Loucy (cell line): Measurements from ENCODE around the gene PDE9A.

Experiments used
- H2AFZ ChIP-seq: fragments of 200-600 bp; sonication (generic); 2 replicates; pipeline ENCODE4 v1.6.0; 2016; ENCODE audit warnings: antibody characterized with exemption, mild to moderate bottlenecking, low read length, moderate library complexity
- H3F3A ChIP-seq: fragments of 200-600 bp; 2 replicates; pipeline ENCODE4 v1.6.0; 2016; ENCODE audit warnings: antibody characterized with exemption, low read depth, mild to moderate bottlenecking
- H3K27me3 ChIP-seq: fragments of 200-600 bp; sonication (generic); 2 replicates; pipeline ENCODE4 v1.6.1; 2014; ENCODE audit warnings: low read length, mild to moderate bottlenecking; ENCODE audit not compliant: insufficient read depth, poor library complexity, severe bottlenecking
- H3K36me3 ChIP-seq: fragments of 200-600 bp; sonication (generic); 2 replicates; pipeline ENCODE4 v1.6.1; 2016; ENCODE audit warnings: low read length; ENCODE audit not compliant: insufficient read depth
- H3K4me1 ChIP-seq: fragments of 200-600 bp; sonication (generic); 2 replicates; pipeline ENCODE4 v1.5.1; 2014; ENCODE audit warnings: low read length, mild to moderate bottlenecking; ENCODE audit not compliant: insufficient read depth, poor library complexity, severe bottlenecking
- H3K4me2 ChIP-seq: fragments of 200-600 bp; sonication (generic); 2 replicates; pipeline ENCODE4 v1.6.0; 2014; ENCODE audit warnings: antibody characterized with exemption, low read length, low read depth, mild to moderate bottlenecking; ENCODE audit not compliant: poor library complexity, severe bottlenecking
- H3K4me3 ChIP-seq: fragments of 200-600 bp; sonication (generic); 2 replicates; pipeline ENCODE4 v1.5.1; 2014; ENCODE audit warnings: low read length, mild to moderate bottlenecking, mixed read lengths; ENCODE audit not compliant: poor library complexity, severe bottlenecking
- H3K79me2 ChIP-seq: fragments of 200-600 bp; sonication (generic); 2 replicates; pipeline ENCODE4 v1.6.1; 2014; ENCODE audit warnings: low read length; ENCODE audit not compliant: insufficient read depth
- H3K9ac ChIP-seq: fragments of 200-600 bp; sonication (generic); 2 replicates; pipeline ENCODE4 v1.6.0; 2014; ENCODE audit warnings: mild to moderate bottlenecking, low read depth, low read length, moderate library complexity; ENCODE audit not compliant: poor library complexity, severe bottlenecking
- H3K9me2 ChIP-seq: fragments of 200-600 bp; sonication (generic); replicated peaks from 2 replicates; pipeline ENCODE4 v1.6.1; 2016; ENCODE audit warnings: low read depth, low read length, mixed read lengths
- H3K9me3 ChIP-seq: fragments of 200-600 bp; sonication (generic); 2 replicates; pipeline ENCODE4 v1.6.1; 2014; ENCODE audit warnings: mild to moderate bottlenecking, antibody characterized with exemption, low read length, low read depth; ENCODE audit not compliant: insufficient read depth
- H4K20me1 ChIP-seq: fragments of 200-600 bp; sonication (generic); 2 replicates; pipeline ENCODE4 v1.6.0; 2014; ENCODE audit warnings: antibody characterized with exemption, low read length, mild to moderate bottlenecking; ENCODE audit not compliant: insufficient read depth, poor library complexity, severe bottlenecking
- EZH2phosphoT487 ChIP-seq: fragments of 200-600 bp; IDR thresholded peaks from 2 replicates; pipeline ENCODE4 v1.6.1; 2018; ENCODE audit warnings: antibody characterized with exemption, mild to moderate bottlenecking, moderate library complexity, borderline replicate concordance
- TF ChIP-seq, protein P1 (sequence below): fragments of 200-600 bp; sonication (generic); conservative IDR thresholded peaks from 2 replicates; pipeline ENCODE4 v1.5.1; 2014; ENCODE audit warnings: mild to moderate bottlenecking, antibody characterized with exemption, low read length

The PDE9A gene

DNA sequence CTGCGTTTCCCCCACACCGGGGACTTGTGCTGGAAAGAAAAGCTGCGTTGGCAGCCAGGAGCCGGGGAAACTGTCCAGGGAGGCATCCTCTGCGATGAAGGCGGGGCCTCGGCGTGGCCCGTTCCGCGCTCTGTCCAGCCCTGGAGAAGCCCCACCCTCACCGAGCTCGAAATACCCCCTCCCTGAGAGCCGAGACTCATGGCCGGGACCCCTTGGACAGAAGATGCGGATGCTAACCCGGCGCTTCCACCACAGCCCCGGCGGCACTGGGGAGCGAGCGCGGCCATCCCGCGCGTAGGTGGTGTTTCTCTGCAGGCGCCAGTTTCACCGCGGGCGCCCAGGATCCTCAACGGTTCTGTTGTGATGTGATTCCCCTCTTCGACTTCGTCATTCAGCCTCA, 31.6 kb downstream of the PDE9A start:
- no peaks in the 10 kb centered on the region for H3K27me3 ChIP-seq
- no peaks in the 10 kb centered on the region for H3K9me2 ChIP-seq
- H3K4me3 ChIP-seq: no peak overlapping the region

DNA sequence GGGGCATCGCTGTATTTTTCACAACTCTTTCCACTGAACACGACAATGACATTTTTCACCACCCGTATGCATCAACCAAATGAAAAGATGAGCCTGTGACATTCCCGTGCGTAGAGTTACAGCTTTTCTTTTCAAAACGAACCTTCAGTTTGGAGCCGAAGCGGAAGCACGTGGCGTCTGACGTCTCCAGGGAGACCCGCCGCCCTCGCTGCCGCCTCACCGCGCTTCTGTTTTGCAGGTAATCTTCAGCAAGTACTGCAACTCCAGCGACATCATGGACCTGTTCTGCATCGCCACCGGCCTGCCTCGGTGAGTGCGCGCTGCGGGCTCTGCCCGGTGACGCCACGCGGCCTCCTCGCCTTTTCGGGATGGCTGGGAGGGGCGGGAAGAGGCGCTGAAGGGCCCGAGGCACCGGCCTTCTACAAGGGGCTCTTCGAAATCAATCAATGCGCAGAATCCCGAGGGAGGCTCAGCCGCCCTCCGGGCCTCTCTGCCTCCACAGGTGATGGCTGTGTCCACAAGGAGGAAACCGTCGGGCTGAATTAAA, 32.6 kb downstream of the PDE9A start:
- Histone ChIP-seq H3K36me3 (no peaks in the 10 kb centered on the region), H3K4me1 (peaks cover 24% of the 10 kb centered on the region), H3K4me3 (no peak overlapping the region), H2AFZ (no peak overlapping the region), H3K9me3 (no peaks in the 10 kb centered on the region), H3K27me3 (no peaks in the 10 kb centered on the region), H4K20me1 (no peaks in the 10 kb centered on the region), H3F3A (no peaks in the 10 kb centered on the region), H3K79me2 (no peaks in the 10 kb centered on the region), H3K9ac (no peak overlapping the region), H3K4me2 (no peak overlapping the region), H3K9me2 (no peaks in the 10 kb centered on the region)
- TF ChIP-seq, protein P1, sequence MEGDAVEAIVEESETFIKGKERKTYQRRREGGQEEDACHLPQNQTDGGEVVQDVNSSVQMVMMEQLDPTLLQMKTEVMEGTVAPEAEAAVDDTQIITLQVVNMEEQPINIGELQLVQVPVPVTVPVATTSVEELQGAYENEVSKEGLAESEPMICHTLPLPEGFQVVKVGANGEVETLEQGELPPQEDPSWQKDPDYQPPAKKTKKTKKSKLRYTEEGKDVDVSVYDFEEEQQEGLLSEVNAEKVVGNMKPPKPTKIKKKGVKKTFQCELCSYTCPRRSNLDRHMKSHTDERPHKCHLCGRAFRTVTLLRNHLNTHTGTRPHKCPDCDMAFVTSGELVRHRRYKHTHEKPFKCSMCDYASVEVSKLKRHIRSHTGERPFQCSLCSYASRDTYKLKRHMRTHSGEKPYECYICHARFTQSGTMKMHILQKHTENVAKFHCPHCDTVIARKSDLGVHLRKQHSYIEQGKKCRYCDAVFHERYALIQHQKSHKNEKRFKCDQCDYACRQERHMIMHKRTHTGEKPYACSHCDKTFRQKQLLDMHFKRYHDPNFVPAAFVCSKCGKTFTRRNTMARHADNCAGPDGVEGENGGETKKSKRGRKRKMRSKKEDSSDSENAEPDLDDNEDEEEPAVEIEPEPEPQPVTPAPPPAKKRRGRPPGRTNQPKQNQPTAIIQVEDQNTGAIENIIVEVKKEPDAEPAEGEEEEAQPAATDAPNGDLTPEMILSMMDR: no peak
- TF ChIP-seq EZH2phosphoT487: no peak

More for the DNA sequence above, 31.6 kb downstream of the PDE9A start:
- H3K4me2 ChIP-seq: peak overlapping the region; percentile 53
- H2AFZ ChIP-seq: no peak overlapping the region
- TF ChIP-seq, protein P1: no peak
- no peak for TF ChIP-seq EZH2phosphoT487
- H3K79me2 ChIP-seq: no peaks in the 10 kb centered on the region
- no peaks in the 10 kb centered on the region for H3K9me3 ChIP-seq
- no peaks in the 10 kb centered on the region for H3F3A ChIP-seq
- H3K4me1 ChIP-seq: peaks cover 24% of the 10 kb centered on the region
- H3K36me3 ChIP-seq: no peaks in the 10 kb centered on the region
- no peaks in the 10 kb centered on the region for H4K20me1 ChIP-seq
- H3K9ac ChIP-seq: peak overlapping the region; percentile 35

DNA sequence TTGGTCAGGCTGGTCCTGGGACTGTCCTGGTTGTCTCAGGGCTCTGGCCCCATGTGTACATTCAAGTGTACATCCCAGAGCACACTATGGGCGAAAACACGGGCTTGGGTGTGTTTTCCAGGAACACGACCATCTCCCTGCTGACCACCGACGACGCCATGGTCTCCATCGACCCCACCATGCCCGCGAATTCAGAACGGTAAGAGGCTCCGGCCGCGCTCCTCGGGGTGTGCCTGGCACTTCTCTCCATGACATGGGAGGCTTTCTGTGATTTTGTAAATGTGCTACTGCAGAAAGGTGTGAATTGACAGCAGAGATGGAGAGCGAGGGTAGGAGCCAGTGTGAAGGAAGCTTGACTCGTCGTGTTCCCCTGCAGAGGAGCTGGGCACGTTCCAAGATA, 34.4 kb downstream of the PDE9A start:
- H2AFZ ChIP-seq: no peak overlapping the region
- H3K4me2 ChIP-seq: no peak overlapping the region
- no peaks in the 10 kb centered on the region for H3F3A ChIP-seq
- H3K9me3 ChIP-seq: no peaks in the 10 kb centered on the region
- no peaks in the 10 kb centered on the region for H3K9me2 ChIP-seq
- TF ChIP-seq, protein P1: no peak
- TF ChIP-seq EZH2phosphoT487: no peak
- no peaks in the 10 kb centered on the region for H3K79me2 ChIP-seq
- H3K4me3 ChIP-seq: no peak overlapping the region
- no peak overlapping the region for H3K9ac ChIP-seq
- H4K20me1 ChIP-seq: no peaks in the 10 kb centered on the region
- H3K4me1 ChIP-seq: peaks cover 22% of the 10 kb centered on the region
- no peaks in the 10 kb centered on the region for H3K27me3 ChIP-seq
- no peaks in the 10 kb centered on the region for H3K36me3 ChIP-seq
